CD14-positive monocyte (primary cell): ENCODE measurements around the gene ADSL. TPM values are rescaled to one million over a fixed set of nuclear protein-coding genes. Genes with fewer than 3 reads are reported as not detected.
A peak's percentile ranks its signal among the peaks of the same experiment; 100 is the strongest.

Source experiments
- DNase-seq, 3 donors: peaks; one replicate each; pipeline ENCODE4 v3.0.0-alpha.2; 2011 to 2022
- H2AFZ ChIP-seq: 2 replicates; pipeline ENCODE4 v1.6.0; 2012; ENCODE audit warnings: mild to moderate bottlenecking, low read depth, low read length, inconsistent platforms; ENCODE audit not compliant: insufficient read depth, poor library complexity, severe bottlenecking
- H3K27ac ChIP-seq, 2 donors: 1 replicate in 1 of 2; 2 replicates in 1 of 2; pipeline ENCODE4 v1.5.1; 2012 to 2013; ENCODE audit warnings: low read length in 2 of 2, control low read depth in 1 of 2, inconsistent platforms in 1 of 2, low read depth in 1 of 2, mild to moderate bottlenecking in 1 of 2
- H3K27me3 ChIP-seq, 2 donors: one replicate each; pipeline versions ENCODE4 v1.6.0 to v1.6.1; 2011 to 2013; ENCODE audit warnings: low read length in 2 of 2; ENCODE audit not compliant: control insufficient read depth in 2 of 2, insufficient read depth in 2 of 2
- H3K36me3 ChIP-seq, 2 donors: replicated peaks in 1 of 2; 1 replicate in 1 of 2; 2 replicates in 1 of 2; pipeline versions ENCODE4 v1.5.1 to v1.6.1; 2012 to 2013; ENCODE audit warnings: low read length in 2 of 2, control low read depth in 1 of 2, inconsistent platforms in 1 of 2, mild to moderate bottlenecking in 1 of 2; ENCODE audit not compliant: insufficient read depth in 2 of 2, control insufficient read depth in 1 of 2
- H3K4me1 ChIP-seq, 2 donors: 1 replicate in 1 of 2; 2 replicates in 1 of 2; pipeline versions ENCODE4 v1.5.1 to v1.6.1; 2012 to 2013; ENCODE audit warnings: low read length in 2 of 2, control low read depth in 1 of 2, inconsistent platforms in 1 of 2, mild to moderate bottlenecking in 1 of 2, moderate library complexity in 1 of 2; ENCODE audit not compliant: insufficient read depth in 2 of 2, control insufficient read depth in 1 of 2
- H3K4me2 ChIP-seq: replicated peaks from 2 replicates; pipeline ENCODE3; 2012; ENCODE audit warnings: low read length, moderate library complexity, mild to moderate bottlenecking; ENCODE audit not compliant: poor library complexity, severe bottlenecking; ENCODE audit errors: extremely low read depth
- H3K4me3 ChIP-seq, 3 experiments: fragments of 200-600 bp in 1 of 3; sonication (generic) in 1 of 3; replicated peaks in 1 of 3; 1 replicate in 2 of 3; 2 replicates in 1 of 3; pipeline ENCODE4 v1.5.1; 2011 to 2013; ENCODE audit warnings: low read length in 3 of 3, mild to moderate bottlenecking in 3 of 3, control low read depth in 2 of 3, low read depth in 2 of 3, inconsistent platforms in 1 of 3, moderate library complexity in 1 of 3
- H3K79me2 ChIP-seq: 2 replicates; pipeline ENCODE4 v1.6.0; 2012; ENCODE audit warnings: mild to moderate bottlenecking, control low read depth, inconsistent platforms, low read length, moderate library complexity; ENCODE audit not compliant: insufficient read depth
- H3K9ac ChIP-seq: 2 replicates; pipeline ENCODE4 v1.6.0; 2017; ENCODE audit warnings: low read length, mild to moderate bottlenecking; ENCODE audit not compliant: insufficient read depth, poor library complexity, severe bottlenecking
- H3K9me3 ChIP-seq, 2 donors: replicated peaks in 1 of 2; 1 replicate in 1 of 2; 2 replicates in 1 of 2; pipeline versions ENCODE4 v1.5.1 to v1.6.1; 2012 to 2013; ENCODE audit warnings: low read length in 2 of 2, control low read depth in 1 of 2; ENCODE audit not compliant: control insufficient read depth in 1 of 2, insufficient read depth in 1 of 2
- H4K20me1 ChIP-seq: 2 replicates; pipeline ENCODE4 v1.6.0; 2012; ENCODE audit warnings: mild to moderate bottlenecking, low read length, control low read depth, moderate library complexity; ENCODE audit not compliant: insufficient read depth
- H3K27ac Mint-ChIP-seq, 7 donors: one replicate each; pipeline ENCODE4 v1.8.0; 2020; ENCODE audit warnings: mild to moderate bottlenecking in 7 of 7, mixed read lengths in 7 of 7, moderate library complexity in 6 of 7, inconsistent platforms in 2 of 7
- H3K27me3 Mint-ChIP-seq, 3 donors: one replicate each; pipeline ENCODE4 v1.8.0; 2021 to 2022; ENCODE audit warnings: low read depth in 3 of 3, mild to moderate bottlenecking in 3 of 3, mixed read lengths in 3 of 3, moderate library complexity in 3 of 3, inconsistent platforms in 1 of 3
- H3K36me3 Mint-ChIP-seq, 2 donors: one replicate each; pipeline ENCODE4 v1.8.0; 2020; ENCODE audit warnings: mixed read lengths in 2 of 2, inconsistent platforms in 1 of 2, mild to moderate bottlenecking in 1 of 2
- H3K4me1 Mint-ChIP-seq: one replicate; pipeline ENCODE4 v1.8.0; 2020; ENCODE audit warnings: mild to moderate bottlenecking, mixed read lengths
- H3K4me3 Mint-ChIP-seq, 2 donors: one replicate each; pipeline ENCODE4 v1.8.0; 2020; ENCODE audit warnings: mild to moderate bottlenecking in 2 of 2, mixed read lengths in 2 of 2, moderate library complexity in 1 of 2
- H3K9me3 Mint-ChIP-seq, 7 donors: one replicate each; pipeline ENCODE4 v1.8.0; 2020 to 2022; ENCODE audit warnings: mixed read lengths in 7 of 7, mild to moderate bottlenecking in 6 of 7, moderate library complexity in 6 of 7, inconsistent platforms in 2 of 7
- WGBS: methylation state at CpG from one replicate; pipeline ENCODE4 v1.1.5; 2013; ENCODE audit warnings: missing lambda C conversion rate; ENCODE audit not compliant: insufficient coverage; 5-methylcytosine and 5-hydroxymethylcytosine counted together
- intact Hi-C, 2 donors: fragments of 100-400 bp; cut with micrococcal nuclease; formaldehyde crosslinking; loops; one replicate each; pipeline versions ENCODE4 v1.15.0 to v1.15.1; 2023
- polyA plus RNA-seq, 3 donors: library from polyadenylated mRNA; depleted of rRNA in 1 of 3; unstranded in 2 of 3; stranded (reverse) in 1 of 3; fragments of 300-500 nt in 2 of 3; fragments of >200 nt in 1 of 3; fragmentation: Illumina TruSeq in 2 of 3; gene quantifications; 1 replicate in 2 of 3; 2 replicates in 1 of 3; pipeline ENCODE4 v1.2.3, GENCODE V29; 2012 to 2021
- TF ChIP-seq, protein P1 (sequence below): fragments of 200-600 bp; IDR thresholded peaks from one replicate; pipeline ENCODE4 v1.8.0; 2022; ENCODE audit warnings: antibody characterized with exemption, mild to moderate bottlenecking

The ADSL gene
- polyA plus RNA-seq, 3 donors, result 56.7 to 82.3 (median 65.1) TPM

DNA sequence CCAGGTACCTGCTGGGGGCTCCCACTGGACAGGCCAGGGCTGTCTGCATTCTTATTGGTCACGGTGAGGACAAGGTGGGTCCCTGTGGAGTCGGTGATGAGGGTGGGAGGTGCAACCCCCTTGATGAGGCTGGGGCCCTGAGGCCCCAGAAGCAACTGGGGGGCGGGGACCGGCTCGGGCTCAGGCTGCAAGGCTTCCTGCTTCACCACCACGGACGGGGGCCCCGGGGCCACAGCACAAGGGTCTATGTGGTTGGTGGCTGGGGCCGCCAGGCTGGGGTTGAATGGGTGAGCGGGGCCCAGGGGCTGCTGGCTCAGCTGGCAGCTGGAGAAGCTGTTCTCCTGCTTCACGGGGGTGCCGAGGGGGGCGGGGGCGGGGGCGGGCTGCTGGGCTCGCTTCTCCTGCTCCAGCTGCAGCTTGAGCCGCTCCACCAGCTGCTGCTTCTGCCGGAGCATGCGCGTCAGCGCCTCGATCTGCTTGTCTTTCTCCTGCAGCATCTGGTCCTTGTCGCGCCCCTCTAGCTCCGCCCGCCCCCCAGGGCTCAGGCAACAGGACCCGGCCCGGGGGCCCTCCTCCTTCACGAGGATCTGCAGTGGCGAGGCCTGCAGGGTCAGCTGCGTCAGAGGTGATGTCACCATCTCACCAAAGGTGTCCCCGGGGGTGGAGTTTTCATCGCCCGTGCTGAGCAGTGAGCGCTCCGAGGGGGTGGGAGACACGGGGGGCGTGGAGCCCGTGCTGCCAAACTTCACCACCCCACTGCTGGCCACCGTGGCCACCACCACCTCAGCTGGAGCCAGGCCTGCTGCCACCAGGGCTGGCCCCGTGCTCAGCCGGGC lies 72.3 kb downstream of the ADSL start:
- DNase-seq, result no peak
- TF ChIP-seq, protein P1, sequence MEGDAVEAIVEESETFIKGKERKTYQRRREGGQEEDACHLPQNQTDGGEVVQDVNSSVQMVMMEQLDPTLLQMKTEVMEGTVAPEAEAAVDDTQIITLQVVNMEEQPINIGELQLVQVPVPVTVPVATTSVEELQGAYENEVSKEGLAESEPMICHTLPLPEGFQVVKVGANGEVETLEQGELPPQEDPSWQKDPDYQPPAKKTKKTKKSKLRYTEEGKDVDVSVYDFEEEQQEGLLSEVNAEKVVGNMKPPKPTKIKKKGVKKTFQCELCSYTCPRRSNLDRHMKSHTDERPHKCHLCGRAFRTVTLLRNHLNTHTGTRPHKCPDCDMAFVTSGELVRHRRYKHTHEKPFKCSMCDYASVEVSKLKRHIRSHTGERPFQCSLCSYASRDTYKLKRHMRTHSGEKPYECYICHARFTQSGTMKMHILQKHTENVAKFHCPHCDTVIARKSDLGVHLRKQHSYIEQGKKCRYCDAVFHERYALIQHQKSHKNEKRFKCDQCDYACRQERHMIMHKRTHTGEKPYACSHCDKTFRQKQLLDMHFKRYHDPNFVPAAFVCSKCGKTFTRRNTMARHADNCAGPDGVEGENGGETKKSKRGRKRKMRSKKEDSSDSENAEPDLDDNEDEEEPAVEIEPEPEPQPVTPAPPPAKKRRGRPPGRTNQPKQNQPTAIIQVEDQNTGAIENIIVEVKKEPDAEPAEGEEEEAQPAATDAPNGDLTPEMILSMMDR, result no peak
- Histone ChIP-seq H3K36me3 (peaks cover 87 to 93% of the 10 kb centered on the region in 2 donors), H4K20me1 (peaks cover 99% of the 10 kb centered on the region), H3K27me3 (no peaks in the 10 kb centered on the region), H3K4me3 (no peak overlapping the region), H3K79me2 (peaks cover 88% of the 10 kb centered on the region), H3K4me2 (no peak overlapping the region), H3K27ac (peak overlapping the region; percentile 5 to 77), H2AFZ (no peak overlapping the region), H3K9ac (no peak overlapping the region), H3K9me3 (no peaks in the 10 kb centered on the region), H3K4me1 (peaks cover 38 to 60% of the 10 kb centered on the region in 2 donors)
- Mint-ChIP-seq H3K9me3 (no peaks in the 10 kb centered on the region), H3K27me3 (peaks cover 0 to 2% (median 0%) of the 10 kb centered on the region in 3 donors), H3K4me3 (no peak overlapping the region), H3K27ac (peak overlapping the region in 2 of 7 donors; percentile 59 to 79), H3K4me1 (peaks cover 47% of the 10 kb centered on the region), H3K36me3 (peaks cover 73 to 92% of the 10 kb centered on the region in 2 donors)
- intact Hi-C loops, result no loop called here
- 61% methylated on average over 33 of the region's 42 CpGs for WGBS

DNA sequence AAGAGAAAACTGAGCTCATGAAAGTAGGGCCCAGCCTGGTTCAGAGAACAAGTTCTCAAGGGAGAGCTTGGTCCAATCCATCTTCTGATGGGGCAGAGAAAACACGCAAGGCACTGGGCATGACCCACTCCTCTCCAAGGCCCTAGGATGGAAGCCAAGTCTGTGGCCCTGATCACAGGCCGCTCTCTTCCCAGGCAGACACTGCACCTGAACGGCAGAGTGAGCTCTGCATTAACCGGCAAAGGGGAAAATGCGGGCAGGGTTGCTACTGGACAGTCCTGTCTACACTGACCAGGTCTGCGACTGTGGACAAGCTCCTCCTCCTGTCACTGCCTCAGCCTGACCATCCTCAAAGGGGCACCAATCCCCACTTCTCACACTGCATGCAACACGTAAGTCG lies 73.4 kb downstream of the ADSL start:
- intact Hi-C loops, result no loop called here
- peaks cover 43% of the 10 kb centered on the region for H3K4me1 Mint-ChIP-seq
- 89% methylated on average over 8 of the region's 8 CpGs for WGBS

More for the DNA sequence above, 73.4 kb downstream of the ADSL start:
- H3K9ac ChIP-seq, result no peak overlapping the region
- no peaks in the 10 kb centered on the region for H3K9me3 Mint-ChIP-seq
- peak overlapping the region in 5 of 7 donors; percentile 19 to 58 (median 47) for H3K27ac Mint-ChIP-seq
- H3K27me3 Mint-ChIP-seq, result peaks cover 0 to 2% (median 0%) of the 10 kb centered on the region in 3 donors
- no peak for DNase-seq
- no peaks in the 10 kb centered on the region for H3K9me3 ChIP-seq
- H3K4me1 ChIP-seq, result peaks cover 36 to 56% of the 10 kb centered on the region in 2 donors
- peaks cover 88 to 93% of the 10 kb centered on the region in 2 donors for H3K36me3 ChIP-seq
- no peak overlapping the region for H3K4me2 ChIP-seq
- TF ChIP-seq, protein P1, result no peak
- no peaks in the 10 kb centered on the region for H3K27me3 ChIP-seq
- H3K79me2 ChIP-seq, result peaks cover 88% of the 10 kb centered on the region
- H3K36me3 Mint-ChIP-seq, result peaks cover 71 to 92% of the 10 kb centered on the region in 2 donors
- H2AFZ ChIP-seq, result no peak overlapping the region
- H4K20me1 ChIP-seq, result peaks cover 99% of the 10 kb centered on the region
- no peak overlapping the region for H3K4me3 ChIP-seq
- no peak overlapping the region for H3K4me3 Mint-ChIP-seq
- H3K27ac ChIP-seq, result peak overlapping the region in 1 of 2 donors; percentile 15
